Esophagus squamous epithelium (tissue), 4 donors: ENCODE data around the gene TNFAIP2.

Source experiments
- POLR2A ChIP-seq, 4 donors: fragments of 450-650 bp; IDR thresholded peaks; one replicate each; pipeline ENCODE4 v1.6.1; 2017; ENCODE audit warnings: antibody characterized with exemption in 4 of 4, mild to moderate bottlenecking in 4 of 4, moderate library complexity in 3 of 4
- TF ChIP-seq, protein P1 (sequence below), 6 experiments: fragments of 450-650 bp in 4 of 6; fragments of 200-600 bp in 2 of 6; sonication (generic) in 2 of 6; IDR thresholded peaks; one replicate each; pipeline ENCODE4 v1.5.1; 2016 to 2019; ENCODE audit warnings: antibody characterized with exemption in 6 of 6, mild to moderate bottlenecking in 4 of 6, moderate library complexity in 4 of 6

- TF ChIP-seq, protein P1, sequence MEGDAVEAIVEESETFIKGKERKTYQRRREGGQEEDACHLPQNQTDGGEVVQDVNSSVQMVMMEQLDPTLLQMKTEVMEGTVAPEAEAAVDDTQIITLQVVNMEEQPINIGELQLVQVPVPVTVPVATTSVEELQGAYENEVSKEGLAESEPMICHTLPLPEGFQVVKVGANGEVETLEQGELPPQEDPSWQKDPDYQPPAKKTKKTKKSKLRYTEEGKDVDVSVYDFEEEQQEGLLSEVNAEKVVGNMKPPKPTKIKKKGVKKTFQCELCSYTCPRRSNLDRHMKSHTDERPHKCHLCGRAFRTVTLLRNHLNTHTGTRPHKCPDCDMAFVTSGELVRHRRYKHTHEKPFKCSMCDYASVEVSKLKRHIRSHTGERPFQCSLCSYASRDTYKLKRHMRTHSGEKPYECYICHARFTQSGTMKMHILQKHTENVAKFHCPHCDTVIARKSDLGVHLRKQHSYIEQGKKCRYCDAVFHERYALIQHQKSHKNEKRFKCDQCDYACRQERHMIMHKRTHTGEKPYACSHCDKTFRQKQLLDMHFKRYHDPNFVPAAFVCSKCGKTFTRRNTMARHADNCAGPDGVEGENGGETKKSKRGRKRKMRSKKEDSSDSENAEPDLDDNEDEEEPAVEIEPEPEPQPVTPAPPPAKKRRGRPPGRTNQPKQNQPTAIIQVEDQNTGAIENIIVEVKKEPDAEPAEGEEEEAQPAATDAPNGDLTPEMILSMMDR (IDR thresholded peaks at IDR 0.05): no peak
- no peak for TF ChIP-seq POLR2A (IDR thresholded peaks at IDR 0.05)
Observed at GRCh38 chr14:103133210-103134140, 10.2 kb downstream of the TNFAIP2 start.
